Left renal pelvis (tissue), 4 donors: Measurements from ENCODE around the gene TEDC2. TPM values are rescaled to one million over a fixed set of nuclear protein-coding genes. Genes with fewer than 3 reads are reported as not detected.
"Not testable (repeated sequence)": the region's sequence is repeated elsewhere in the genome, so short reads cannot be mapped to it uniquely, and the experiment has no call there.

Source experiments
- DNase-seq, 4 donors: peaks; one replicate each; pipeline ENCODE4 v3.0.0-alpha.2; 2013; ENCODE audit warnings: low read depth in 4 of 4, low spot score in 3 of 4
- polyA plus RNA-seq, 4 donors: library from polyadenylated mRNA; unstranded; fragments of 120-200 nt; gene quantifications; one replicate each; pipeline ENCODE4 v1.2.1, GENCODE V29; 2013; ENCODE audit not compliant: insufficient read length in 4 of 4

The TEDC2 gene
- polyA plus RNA-seq: 10 to 100 TPM in 2 of 4 donors, 1 to 10 TPM in 2; 6.1 to 14.6 (median 10.1) TPM

- DNase-seq: peak; percentile 80 to 88 (median 84)
These were observed at the start of gene TEDC2 for GRCh38 chr16:2459647-2460390. TEDC2 (plus strand) TSS chr16:2460109; CDS start chr16:2460145, 36 bp downstream.

GRCh38 chr16:2415085-2415484 is 44.8 kb upstream of the TEDC2 start:
- DNase-seq: no peak

GRCh38 chr16:2420035-2420434 is 39.9 kb upstream of the TEDC2 start:
- DNase-seq: no peak

- no peak for DNase-seq
These were observed 37.6 kb upstream of the TEDC2 start for GRCh38 chr16:2422123-2422867.

GRCh38 chr16:2424061-2425007 is 35.6 kb upstream of the TEDC2 start:
- DNase-seq: no peak

- no peak for DNase-seq
These were observed 34.8 kb upstream of the TEDC2 start for GRCh38 chr16:2425008-2425518.

GRCh38 chr16:2425825-2426430 is 34.0 kb upstream of the TEDC2 start:
- no peak for DNase-seq

GRCh38 chr16:2426941-2427361 is 33.0 kb upstream of the TEDC2 start:
- no peak for DNase-seq

GRCh38 chr16:2427526-2427925 is 32.4 kb upstream of the TEDC2 start:
- no peak for DNase-seq

GRCh38 chr16:2428051-2428783 is 31.7 kb upstream of the TEDC2 start:
- peak in 1 of 4 donors; percentile 14 for DNase-seq

GRCh38 chr16:2428784-2429033 is 31.2 kb upstream of the TEDC2 start:
- DNase-seq: no peak

- peak; percentile 91 to 93 (median 92) for DNase-seq
These were observed 30.7 kb upstream of the TEDC2 start, which contains the start of gene CCNF for GRCh38 chr16:2429034-2429770. CCNF (plus strand) TSS chr16:2429447; CDS start chr16:2429482, 35 bp downstream.

GRCh38 chr16:2429771-2430663 is 29.9 kb upstream of the TEDC2 start:
- no peak for DNase-seq

- DNase-seq: no peak
These were observed 27.6 kb upstream of the TEDC2 start for GRCh38 chr16:2432286-2432685.

- DNase-seq: no peak
These were observed 27.0 kb upstream of the TEDC2 start for GRCh38 chr16:2432801-2433505.

GRCh38 chr16:2435236-2435635 is 24.7 kb upstream of the TEDC2 start:
- not testable (repeated sequence) for DNase-seq

- DNase-seq: no peak
These were observed 23.8 kb upstream of the TEDC2 start for GRCh38 chr16:2436110-2436509.
